Stimulated activated CD4-positive, alpha-beta T cell treated with anti-CD3 and anti-CD28 coated beads, Interleukin-15, amount 100 ng/mL, for 24 hours (primary cell): Measurements from ENCODE around the gene SHISA6.
"Not testable (repeated sequence)": the region's sequence is repeated elsewhere in the genome, so short reads cannot be mapped to it uniquely, and the experiment has no call there.

Experiments
- DNase-seq: peaks from one replicate; pipeline ENCODE4 v3.0.0-alpha.2; 2020

SHISA6 gene

GRCh38 chr17:11267999-11268575 lies 27.1 kb downstream of the SHISA6 start:
- no peak for DNase-seq

- no peak for DNase-seq
Measured at GRCh38 chr17:11269210-11269609, 28.2 kb downstream of the SHISA6 start.

GRCh38 chr17:11272191-11272590 lies 31.2 kb downstream of the SHISA6 start:
- no peak for DNase-seq

DNA sequence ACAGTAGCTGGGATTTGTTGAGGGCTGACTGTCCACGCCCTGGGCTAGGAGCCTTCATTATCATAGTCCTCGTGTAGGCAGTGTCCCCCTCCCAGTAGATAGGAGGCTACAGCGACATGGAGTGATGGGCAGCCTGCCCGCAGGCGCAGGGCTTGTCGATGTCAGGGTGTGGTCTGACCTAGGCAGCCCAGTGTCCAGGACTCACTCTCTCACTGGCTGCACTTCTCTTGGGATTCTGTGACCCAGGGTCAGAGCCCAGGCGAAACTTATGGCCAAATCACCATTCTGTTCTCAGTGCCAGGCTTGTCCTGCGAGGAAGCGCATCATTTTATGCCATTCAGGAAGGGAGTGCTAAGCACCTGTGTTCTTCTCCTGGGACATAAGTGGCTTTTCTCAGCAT lies 32.6 kb downstream of the SHISA6 start:
- no peak for DNase-seq

DNA sequence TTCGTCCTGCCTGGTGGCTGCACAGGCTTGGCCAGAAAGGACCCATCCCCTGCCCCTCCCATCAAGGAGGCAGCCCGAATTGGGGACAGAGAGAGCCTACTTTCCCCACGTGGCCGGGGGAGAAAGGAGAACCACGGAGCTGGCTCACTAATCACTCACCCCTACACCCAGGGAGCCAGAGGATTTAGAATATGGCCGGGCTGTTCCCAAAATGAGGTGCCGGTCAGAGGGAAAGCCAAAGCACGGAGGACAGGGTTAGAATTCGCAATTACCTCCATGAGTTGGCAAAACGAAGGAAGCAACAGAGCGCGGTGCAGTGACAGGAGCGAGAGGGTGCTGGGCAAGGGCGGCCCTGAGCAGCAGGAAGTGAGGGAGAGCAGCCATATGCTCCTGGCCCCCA lies 33.1 kb downstream of the SHISA6 start:
- DNase-seq, result no peak

- no peak for DNase-seq
Measured at GRCh38 chr17:11276486-11276885, 35.5 kb downstream of the SHISA6 start.

DNA sequence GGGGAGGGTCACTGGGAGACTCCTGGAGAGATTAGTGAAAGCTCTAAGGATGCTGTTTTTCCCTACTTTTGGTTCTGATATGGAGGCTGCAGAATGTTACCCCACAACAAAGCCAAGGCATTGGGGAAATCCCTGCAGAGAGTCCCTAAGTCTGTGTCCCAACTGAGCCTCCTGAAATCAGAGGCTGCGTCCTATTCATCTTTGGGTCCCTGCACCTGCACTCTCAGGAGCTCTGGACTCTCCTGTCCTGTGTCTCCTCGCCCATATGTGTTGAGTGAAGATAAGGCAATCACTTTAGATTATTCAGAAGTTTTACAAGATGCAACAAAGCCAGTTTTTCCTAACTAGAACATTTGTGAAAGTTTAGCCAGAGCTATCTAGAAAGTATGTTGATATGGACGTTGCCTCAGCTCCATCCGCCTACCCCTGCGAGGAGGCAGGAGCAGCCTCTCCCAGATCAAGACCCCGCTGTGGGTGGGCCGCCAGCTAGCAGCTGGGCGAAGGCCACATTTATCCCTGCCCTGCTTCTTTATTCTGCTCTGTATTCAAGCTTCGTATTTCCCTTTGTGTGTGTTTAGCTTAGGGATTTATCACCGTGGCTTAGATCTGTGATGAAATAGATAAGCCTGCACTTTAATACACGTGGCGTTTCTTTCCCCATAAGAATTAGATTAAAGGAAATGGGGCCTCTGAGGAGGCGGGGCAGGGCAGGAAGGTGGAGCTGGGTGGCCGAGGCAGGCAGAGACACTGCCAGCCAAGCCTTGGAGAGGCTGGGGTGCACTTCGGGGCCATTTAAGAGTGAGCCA lies 37.4 kb downstream of the SHISA6 start:
- no peak for DNase-seq

- no peak for DNase-seq
Measured at GRCh38 chr17:11278992-11279270, 37.9 kb downstream of the SHISA6 start.

DNA sequence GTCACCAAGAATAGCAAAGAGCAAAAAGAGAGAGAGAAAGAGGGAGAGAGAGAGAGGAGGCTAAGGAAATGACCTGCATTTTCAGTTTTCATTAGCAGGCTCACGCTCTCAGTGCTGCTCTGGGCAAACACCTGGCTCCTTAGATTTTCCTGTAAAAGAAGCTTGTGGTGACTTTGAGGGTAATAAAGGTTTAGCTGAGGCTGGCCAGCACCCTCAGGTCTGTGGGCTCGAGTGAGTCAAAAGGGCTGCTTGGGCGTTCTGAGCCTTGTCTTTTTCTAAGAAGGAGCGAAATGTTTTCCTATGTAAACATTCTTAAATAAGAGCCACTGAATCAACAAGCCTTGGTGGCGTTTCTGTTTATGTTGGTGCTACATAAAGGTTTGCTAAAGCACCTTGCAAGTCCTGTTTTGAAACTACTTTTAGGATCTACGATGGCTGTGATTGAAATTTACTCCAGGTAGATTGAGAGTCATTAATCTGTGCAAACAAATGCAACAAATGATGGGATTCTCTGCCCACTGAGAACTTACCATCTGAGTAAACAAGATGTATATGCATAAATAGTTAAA lies 38.8 kb downstream of the SHISA6 start:
- DNase-seq, result no peak

DNA sequence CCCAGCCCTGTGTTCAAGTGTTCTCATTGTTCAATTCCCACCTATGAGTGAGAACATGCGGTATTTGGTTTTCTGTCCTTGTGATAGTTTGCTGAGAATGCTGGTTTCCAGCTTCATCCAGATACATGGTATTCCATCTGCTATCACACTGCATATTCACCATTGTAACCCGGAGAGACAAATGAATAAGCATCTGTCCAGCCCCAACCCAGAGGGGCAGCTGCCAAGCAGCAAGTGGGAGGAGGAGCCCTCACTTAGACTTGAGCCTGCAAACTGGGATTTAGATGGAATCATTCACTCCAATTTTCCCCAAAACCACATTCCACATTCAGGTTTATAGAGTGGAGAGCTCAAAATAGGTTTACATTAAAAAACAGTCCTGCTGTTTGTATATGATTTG lies 41.6 kb downstream of the SHISA6 start:
- no peak for DNase-seq

DNA sequence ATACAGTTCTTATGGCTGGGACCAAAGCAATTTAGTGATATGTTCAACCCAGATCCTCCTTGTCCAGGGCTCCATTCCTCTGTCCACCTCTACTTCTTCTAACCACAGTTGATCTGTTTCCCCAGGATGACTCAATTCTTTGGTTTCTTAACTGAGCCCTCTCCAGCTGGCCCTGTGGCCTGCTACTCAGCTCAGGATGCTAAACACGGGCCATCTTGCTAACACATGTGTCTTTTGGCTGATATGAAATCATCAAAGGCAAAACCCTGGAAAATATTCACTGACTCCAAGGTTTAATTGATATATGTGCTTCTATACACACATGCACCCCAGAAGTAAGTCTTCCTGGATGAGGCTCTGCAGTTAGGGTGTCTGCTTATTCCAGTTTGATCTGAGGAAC lies 43.8 kb downstream of the SHISA6 start:
- no peak for DNase-seq

GRCh38 chr17:11285946-11286345 lies 44.9 kb downstream of the SHISA6 start:
- DNase-seq, result no peak

DNA sequence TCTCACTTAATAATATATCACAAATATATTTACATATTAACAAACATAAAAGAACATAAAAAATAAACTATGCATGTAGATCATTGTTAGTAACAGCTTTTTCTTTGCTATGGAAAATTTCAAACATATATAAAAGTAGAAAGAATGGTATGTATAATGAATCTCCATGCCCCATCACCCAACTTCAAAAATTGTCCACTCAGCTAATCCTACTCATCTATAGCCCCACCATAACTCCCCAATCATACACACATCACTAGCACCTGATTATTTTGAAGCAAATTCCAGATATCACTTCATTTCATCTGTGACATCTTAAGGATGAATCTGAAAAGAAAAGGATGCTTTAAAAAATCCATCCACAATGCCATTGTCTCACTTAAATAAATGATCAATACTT lies 46.8 kb downstream of the SHISA6 start:
- no peak for DNase-seq

DNA sequence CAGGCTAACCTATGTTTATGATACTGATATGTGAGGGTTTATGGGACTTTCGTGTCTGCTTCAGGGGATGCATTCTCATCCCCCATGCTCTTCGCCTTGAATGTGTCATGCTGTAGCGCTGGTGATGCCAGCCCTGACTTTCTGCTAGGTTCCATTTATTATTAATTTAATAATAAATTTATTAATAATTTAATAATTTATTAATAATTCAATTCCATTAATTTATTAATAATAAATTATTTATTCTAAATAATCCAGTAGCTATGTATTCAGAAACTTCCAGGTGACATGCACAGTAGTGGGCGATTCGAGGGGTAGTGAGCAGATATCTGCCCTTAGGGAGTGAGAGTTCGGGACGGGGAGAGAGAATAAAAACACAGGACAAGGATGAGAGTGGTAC lies 49.8 kb downstream of the SHISA6 start:
- DNase-seq, result no peak

GRCh38 chr17:11292491-11292890 lies 51.5 kb downstream of the SHISA6 start:
- no peak for DNase-seq

GRCh38 chr17:11293480-11293879 lies 52.5 kb downstream of the SHISA6 start:
- DNase-seq, result no peak

GRCh38 chr17:11294826-11295225 lies 53.8 kb downstream of the SHISA6 start:
- DNase-seq, result no peak

DNA sequence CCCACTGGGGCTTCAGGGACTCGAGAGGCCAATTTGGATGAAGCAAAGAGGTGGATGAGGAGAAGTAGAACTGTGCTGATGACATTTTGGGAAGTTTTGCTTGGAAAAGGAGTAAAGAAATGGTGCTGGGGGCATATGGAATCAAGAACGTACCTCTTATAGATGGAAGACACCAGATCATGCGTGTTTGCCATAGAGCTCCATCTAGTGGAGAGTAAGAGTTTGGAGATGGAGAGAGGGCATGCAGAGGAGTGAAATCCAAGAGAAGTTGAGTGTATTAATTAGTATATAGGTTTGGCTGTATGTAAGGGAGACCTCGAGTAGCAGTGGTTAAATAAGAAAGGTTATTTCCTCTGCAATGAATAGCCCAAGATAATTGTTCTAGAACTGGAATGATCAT lies 56.0 kb downstream of the SHISA6 start:
- DNase-seq, result no peak

DNA sequence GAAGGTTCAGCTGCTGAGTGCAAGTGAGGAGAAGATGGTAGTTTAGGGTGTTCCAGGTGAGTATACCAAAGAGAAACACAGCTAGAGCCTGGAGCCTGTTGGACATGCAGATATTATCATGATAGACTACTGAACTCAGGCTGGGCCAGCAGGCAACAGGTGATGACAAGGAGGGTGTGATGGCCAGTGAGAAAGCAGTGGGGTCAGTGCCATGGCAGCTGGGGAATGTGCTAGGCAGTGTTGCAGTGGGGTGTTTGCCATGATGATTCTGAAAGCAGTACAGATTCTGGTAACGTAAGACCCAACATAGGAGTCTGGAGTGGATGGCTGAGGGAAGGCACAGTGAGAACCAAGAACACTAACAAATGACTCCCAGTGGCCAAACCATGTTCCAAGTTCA lies 57.4 kb downstream of the SHISA6 start:
- DNase-seq, result no peak

- DNase-seq, result no peak
Measured at GRCh38 chr17:11300201-11300600, 59.2 kb downstream of the SHISA6 start.

GRCh38 chr17:11300738-11301137 lies 59.7 kb downstream of the SHISA6 start:
- DNase-seq, result no peak

GRCh38 chr17:11301874-11302273 lies 60.9 kb downstream of the SHISA6 start:
- not testable (repeated sequence) for DNase-seq

DNA sequence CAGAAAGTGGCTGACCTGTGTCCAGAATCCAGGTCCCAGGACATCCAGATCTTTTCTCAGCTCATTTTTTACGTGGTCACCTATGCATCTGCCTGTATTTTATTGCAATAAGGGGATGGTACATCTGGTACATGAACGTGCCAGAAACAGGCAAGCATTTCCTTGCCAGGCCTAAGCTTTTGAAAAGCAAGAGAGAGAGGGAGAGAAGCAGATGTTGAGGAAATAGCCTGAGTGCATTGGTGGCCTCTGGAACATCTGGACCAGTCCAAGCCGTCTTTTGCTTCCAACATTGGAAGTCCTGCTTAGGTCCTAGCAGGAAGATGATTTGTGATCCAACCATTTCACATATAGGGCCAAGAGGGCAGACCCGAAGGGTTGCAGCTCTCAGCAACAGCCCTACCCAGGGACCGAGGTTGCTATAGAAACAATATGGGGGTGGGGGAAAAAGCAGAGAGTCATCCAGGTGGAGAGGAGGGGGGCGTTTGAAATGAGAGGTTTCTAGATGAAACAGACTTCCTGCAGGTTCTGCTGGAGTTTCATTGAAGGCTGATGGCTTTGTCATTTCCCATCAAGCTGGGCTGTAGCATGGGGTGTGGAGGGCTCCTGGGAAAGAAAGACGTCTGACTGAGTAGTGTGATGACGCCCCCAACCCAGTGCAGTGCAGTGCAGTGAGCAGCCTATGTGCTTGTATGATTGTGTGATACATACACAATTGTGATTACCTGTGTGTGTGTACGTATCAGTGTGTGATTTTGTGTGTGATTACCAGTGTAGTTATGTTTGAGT lies 61.6 kb downstream of the SHISA6 start:
- no peak for DNase-seq
